Measurements from ENCODE around the gene MEF2C. TPM values are rescaled to one million over a fixed set of nuclear protein-coding genes. Genes with fewer than 3 reads are reported as not detected.
A peak's percentile ranks its signal among the peaks of the same experiment; 100 is the strongest.

Gene MEF2C
- total and polyA plus RNA-seq, 4 donors, result 2.8 to 15.9 (median 10.1) TPM

DNA sequence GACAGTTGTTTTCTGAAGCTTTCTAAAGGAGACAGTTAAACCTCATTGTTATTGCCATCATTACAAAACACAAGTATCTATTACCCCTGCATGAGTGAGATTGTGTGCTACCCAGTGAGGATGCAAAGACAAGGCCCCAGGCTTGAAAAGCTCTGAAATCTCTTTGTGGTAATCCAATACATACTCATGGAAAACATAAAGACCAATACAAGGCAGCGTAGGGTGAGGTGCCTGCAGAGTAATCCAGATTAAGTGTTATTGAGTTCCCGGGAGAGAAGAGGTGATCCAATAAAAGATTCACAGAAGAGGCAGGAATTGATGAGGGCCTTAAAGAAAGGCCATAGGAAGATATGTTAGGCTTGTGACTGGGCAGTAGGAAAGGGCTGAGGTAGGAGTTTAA, 150.1 kb downstream of the MEF2C start:
- Histone ChIP-seq H3K27ac (ENCODE audit: low read depth in 1 of 2, low read length in 2 of 2) (peak overlapping the region in 1 of 2 donors; percentile 54), H3K4me1 (ENCODE audit: control insufficient read depth in 4 of 4, insufficient read depth in 4 of 4, low read length in 3 of 4) (peaks cover 0 to 4% (median 0%) of the 10 kb centered on the region in 4 donors), H3K36me3 (ENCODE audit: control insufficient read depth in 4 of 4, insufficient read depth in 3 of 4, low read depth in 1 of 4, low read length in 3 of 4) (no peaks in the 10 kb centered on the region), H3K4me3 (ENCODE audit: low read depth in 1 of 3, low read length in 3 of 3) (no peak overlapping the region), H3K9ac (ENCODE audit: low read depth in 1 of 2, low read length in 2 of 2) (no peak overlapping the region), H3K27me3 (ENCODE audit: control insufficient read depth in 4 of 4, insufficient read depth in 4 of 4, low read length in 3 of 4) (no peaks in the 10 kb centered on the region), H3K9me3 (ENCODE audit: control insufficient read depth in 4 of 4, low read length in 3 of 4) (no peaks in the 10 kb centered on the region)
- 91% methylated on average over 2 of the region's 2 CpGs for WGBS
- no peak for TF ChIP-seq RAD21 (IDR thresholded peaks at IDR 0.05)
- no peak for TF ChIP-seq NR2F2 (IDR thresholded peaks at IDR 0.05)
- no peak for TF ChIP-seq HNF4G (IDR thresholded peaks at IDR 0.05)
- TF ChIP-seq, protein P1, sequence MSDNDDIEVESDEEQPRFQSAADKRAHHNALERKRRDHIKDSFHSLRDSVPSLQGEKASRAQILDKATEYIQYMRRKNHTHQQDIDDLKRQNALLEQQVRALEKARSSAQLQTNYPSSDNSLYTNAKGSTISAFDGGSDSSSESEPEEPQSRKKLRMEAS (IDR thresholded peaks at IDR 0.05), result no peak
- TF ChIP-seq REST (IDR thresholded peaks at IDR 0.05), result no peak
- TF ChIP-seq, protein P2, sequence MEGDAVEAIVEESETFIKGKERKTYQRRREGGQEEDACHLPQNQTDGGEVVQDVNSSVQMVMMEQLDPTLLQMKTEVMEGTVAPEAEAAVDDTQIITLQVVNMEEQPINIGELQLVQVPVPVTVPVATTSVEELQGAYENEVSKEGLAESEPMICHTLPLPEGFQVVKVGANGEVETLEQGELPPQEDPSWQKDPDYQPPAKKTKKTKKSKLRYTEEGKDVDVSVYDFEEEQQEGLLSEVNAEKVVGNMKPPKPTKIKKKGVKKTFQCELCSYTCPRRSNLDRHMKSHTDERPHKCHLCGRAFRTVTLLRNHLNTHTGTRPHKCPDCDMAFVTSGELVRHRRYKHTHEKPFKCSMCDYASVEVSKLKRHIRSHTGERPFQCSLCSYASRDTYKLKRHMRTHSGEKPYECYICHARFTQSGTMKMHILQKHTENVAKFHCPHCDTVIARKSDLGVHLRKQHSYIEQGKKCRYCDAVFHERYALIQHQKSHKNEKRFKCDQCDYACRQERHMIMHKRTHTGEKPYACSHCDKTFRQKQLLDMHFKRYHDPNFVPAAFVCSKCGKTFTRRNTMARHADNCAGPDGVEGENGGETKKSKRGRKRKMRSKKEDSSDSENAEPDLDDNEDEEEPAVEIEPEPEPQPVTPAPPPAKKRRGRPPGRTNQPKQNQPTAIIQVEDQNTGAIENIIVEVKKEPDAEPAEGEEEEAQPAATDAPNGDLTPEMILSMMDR (IDR thresholded peaks at IDR 0.05; ENCODE audit: low read depth, low read length, missing input control), result no peak
- TF ChIP-seq SP1 (IDR thresholded peaks at IDR 0.05), result no peak
- no peak for DNase-seq (ENCODE audit: low spot score)

DNA sequence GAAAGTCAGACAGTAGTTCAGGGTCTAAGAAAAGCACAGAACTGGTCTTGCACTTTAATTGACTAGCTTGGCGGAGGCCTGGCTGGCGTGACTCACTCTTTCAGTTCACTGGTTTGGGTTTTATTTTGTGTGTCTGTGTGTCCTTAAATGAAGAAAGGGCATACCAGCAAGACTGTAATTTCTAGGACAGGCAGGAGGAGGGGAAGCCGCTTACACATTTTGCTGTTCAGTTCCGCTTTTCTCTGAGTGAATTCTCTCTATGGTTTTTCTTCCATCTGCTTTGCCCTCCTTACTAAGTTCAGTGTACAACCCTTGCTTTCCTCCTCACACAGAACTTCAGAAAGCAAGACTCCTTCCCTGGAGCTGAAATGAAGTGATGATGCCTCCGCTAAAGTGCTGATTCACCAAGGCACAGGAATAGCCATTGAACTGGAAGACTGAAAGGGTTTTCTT, 150.8 kb downstream of the MEF2C start:
- no peak for DNase-seq (ENCODE audit: low spot score)
- 71% methylated on average over 5 of the region's 5 CpGs for whole genome bisulfite sequencing
- no peaks in the 10 kb centered on the region for H3K36me3 ChIP-seq (ENCODE audit: control insufficient read depth in 4 of 4, insufficient read depth in 3 of 4, low read depth in 1 of 4, low read length in 3 of 4)
- H3K9me3 ChIP-seq (ENCODE audit: control insufficient read depth in 4 of 4, low read length in 3 of 4), result no peaks in the 10 kb centered on the region
- TF ChIP-seq EGR1 (IDR thresholded peaks at IDR 0.05; ENCODE audit: low read depth in 2 of 2) (no peak), RAD21 (IDR thresholded peaks at IDR 0.05) (peak in 1 of 2 donors; percentile 45), JUND (IDR thresholded peaks at IDR 0.05) (peak in 1 of 2 donors; percentile 51)
- H3K27me3 ChIP-seq (ENCODE audit: control insufficient read depth in 4 of 4, insufficient read depth in 4 of 4, low read length in 3 of 4), result peaks cover 0 to under 1% (median 0%) of the 10 kb centered on the region in 4 donors
- no peak overlapping the region for H3K4me3 ChIP-seq (ENCODE audit: low read depth in 1 of 3, low read length in 3 of 3)
- H3K4me1 ChIP-seq (ENCODE audit: control insufficient read depth in 4 of 4, insufficient read depth in 4 of 4, low read length in 3 of 4), result peaks cover 0 to 4% (median 0%) of the 10 kb centered on the region in 4 donors
- no peak overlapping the region for H3K9ac ChIP-seq (ENCODE audit: low read depth in 1 of 2, low read length in 2 of 2)
- peak overlapping the region in 1 of 2 donors; percentile 54 for H3K27ac ChIP-seq (ENCODE audit: low read depth in 1 of 2, low read length in 2 of 2)

- Histone ChIP-seq H3K27me3 (ENCODE audit: control insufficient read depth in 4 of 4, insufficient read depth in 4 of 4, low read length in 3 of 4) (peaks cover 0 to 2% (median 0%) of the 10 kb centered on the region in 4 donors), H3K9ac (ENCODE audit: low read depth in 1 of 2, low read length in 2 of 2) (no peak overlapping the region), H3K4me3 (ENCODE audit: low read depth in 1 of 3, low read length in 3 of 3) (no peak overlapping the region), H3K9me3 (ENCODE audit: control insufficient read depth in 4 of 4, low read length in 3 of 4) (no peaks in the 10 kb centered on the region), H3K27ac (ENCODE audit: low read depth in 1 of 2, low read length in 2 of 2) (no peak overlapping the region), H3K36me3 (ENCODE audit: control insufficient read depth in 4 of 4, insufficient read depth in 3 of 4, low read depth in 1 of 4, low read length in 3 of 4) (no peaks in the 10 kb centered on the region), H3K4me1 (ENCODE audit: control insufficient read depth in 4 of 4, insufficient read depth in 4 of 4, low read length in 3 of 4) (no peaks in the 10 kb centered on the region)
- DNase-seq (ENCODE audit: low spot score), result no peak
- TF ChIP-seq HNF4G (IDR thresholded peaks at IDR 0.05), result no peak
- TF ChIP-seq RXRA (IDR thresholded peaks at IDR 0.05), result no peak
- TF ChIP-seq, protein P1 (IDR thresholded peaks at IDR 0.05), result no peak
- TF ChIP-seq HNF4A (conservative IDR thresholded peaks at IDR 0.05), result no peak
- TF ChIP-seq RAD21 (IDR thresholded peaks at IDR 0.05), result no peak
- TF ChIP-seq TAF1 (conservative IDR thresholded peaks at IDR 0.05), result no peak
- no peak for TF ChIP-seq SP1 (IDR thresholded peaks at IDR 0.05)
- TF ChIP-seq NR2F2 (IDR thresholded peaks at IDR 0.05), result no peak
- no peak for TF ChIP-seq FOXA1 (IDR thresholded peaks at IDR 0.05)
- no peak for TF ChIP-seq REST (IDR thresholded peaks at IDR 0.05)
- no peak for TF ChIP-seq FOXA2 (IDR thresholded peaks at IDR 0.05)
- TF ChIP-seq ATF3 (IDR thresholded peaks at IDR 0.05), result no peak
- TF ChIP-seq, protein P3, sequence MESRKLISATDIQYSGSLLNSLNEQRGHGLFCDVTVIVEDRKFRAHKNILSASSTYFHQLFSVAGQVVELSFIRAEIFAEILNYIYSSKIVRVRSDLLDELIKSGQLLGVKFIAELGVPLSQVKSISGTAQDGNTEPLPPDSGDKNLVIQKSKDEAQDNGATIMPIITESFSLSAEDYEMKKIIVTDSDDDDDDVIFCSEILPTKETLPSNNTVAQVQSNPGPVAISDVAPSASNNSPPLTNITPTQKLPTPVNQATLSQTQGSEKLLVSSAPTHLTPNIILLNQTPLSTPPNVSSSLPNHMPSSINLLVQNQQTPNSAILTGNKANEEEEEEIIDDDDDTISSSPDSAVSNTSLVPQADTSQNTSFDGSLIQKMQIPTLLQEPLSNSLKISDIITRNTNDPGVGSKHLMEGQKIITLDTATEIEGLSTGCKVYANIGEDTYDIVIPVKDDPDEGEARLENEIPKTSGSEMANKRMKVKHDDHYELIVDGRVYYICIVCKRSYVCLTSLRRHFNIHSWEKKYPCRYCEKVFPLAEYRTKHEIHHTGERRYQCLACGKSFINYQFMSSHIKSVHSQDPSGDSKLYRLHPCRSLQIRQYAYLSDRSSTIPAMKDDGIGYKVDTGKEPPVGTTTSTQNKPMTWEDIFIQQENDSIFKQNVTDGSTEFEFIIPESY (IDR thresholded peaks at IDR 0.05), result no peak
- 6% methylated on average over 1 of the region's 1 CpG for WGBS
Observed at GRCh38 chr5:88729829-88730182, 153.2 kb downstream of the MEF2C start.
